ENCODE data around the gene CADPS2. TPM values are rescaled to one million over a fixed set of nuclear protein-coding genes. Genes with fewer than 3 reads are reported as not detected.

Gene CADPS2
- total and polyA plus RNA-seq, 10 of the 15 experiments (the other 5 are each of a cell fraction or from before 2014, with no cell fraction given), result 0.05 to 7.5 (median 0.25) TPM

- Histone ChIP-seq H3K27ac (ENCODE audit: control insufficient read depth, insufficient read depth) (no peak overlapping the region), H3K9ac (ENCODE audit: control insufficient read depth, insufficient read depth, low read length) (no peak overlapping the region), H2AFZ (ENCODE audit: control insufficient read depth, low read depth, low read length) (no peak overlapping the region), H3K79me2 (ENCODE audit: control insufficient read depth, insufficient read depth, low read length) (no peaks in the 10 kb centered on the region), H3K4me1 (ENCODE audit: control insufficient read depth, insufficient read depth, low read length) (no peaks in the 10 kb centered on the region), H3K27me3 (replicated peaks in 1 of 2; ENCODE audit: control insufficient read depth in 2 of 2, insufficient read depth in 2 of 2, low read length in 1 of 2) (no peaks in the 10 kb centered on the region), H3K36me3 (ENCODE audit: control insufficient read depth in 2 of 2, insufficient read depth in 2 of 2, low read length in 1 of 2) (no peaks in the 10 kb centered on the region), H4K20me1 (ENCODE audit: control insufficient read depth, insufficient read depth) (no peaks in the 10 kb centered on the region), H3K9me3 (replicated peaks; ENCODE audit: control insufficient read depth, insufficient read depth, low read length) (no peaks in the 10 kb centered on the region), H3K4me2 (ENCODE audit: control insufficient read depth, insufficient read depth) (no peak overlapping the region), H3K4me3 (no peak overlapping the region)
- BruUV-seq (replicated peaks), result no TSS peak
- CTCF ChIA-PET, result interaction anchor here (1.7 to 4.4 kb wide), 3 partner anchors 8 to 48 kb away, joined by 4 to 15 read pairs (median 13); no protein-coding TSS in a partner anchor
- no peak for DNase-seq (ENCODE audit: low read depth, low spot score)
- ATAC-seq, result no peak
- RAD21 ChIA-PET (ENCODE audit: unreplicated experiment), result no interaction called here
- POLR2A ChIA-PET, result interaction anchor here (2.0 kb wide), 1 partner anchor 8 kb away, joined by 4 read pairs; no protein-coding TSS in a partner anchor
- SMC1A ChIA-PET (ENCODE audit: uncharacterized antibody, unreplicated experiment), result interaction anchor here (0.9 to 4.8 kb wide), 5 partner anchors 7 to 398 kb away, joined by 3 to 29 read pairs (median 3); no protein-coding TSS in a partner anchor
- in situ Hi-C loops (cut with MboI) (no loop called here), intact Hi-C loops (cut with micrococcal nuclease; ENCODE audit: unreplicated experiment) (no loop called here)
- FAIRE-seq, result no peak
- 78% methylated on average over 2 of the region's 2 CpGs for WGBS (ENCODE audit: insufficient coverage, insufficient replicate concordance, low lambda C conversion rate, missing lambda C conversion rate)
- TF ChIP-seq ZBTB11 (CRISPR knock-in tag; IDR thresholded peaks at IDR 0.05) (no peak), CTCF (IDR thresholded peaks at IDR 0.05 in 2 of 3, conservative IDR thresholded peaks at IDR 0.05 in 1 of 3; ENCODE audit: control insufficient read depth in 2 of 3, extremely low read depth in 1 of 3, insufficient read depth in 1 of 3, low read depth in 3 of 3, low read length in 3 of 3) (no peak), LARP7 (IDR thresholded peaks at IDR 0.05) (no peak), YY1 (IDR thresholded peaks at IDR 0.05; ENCODE audit: low read depth, low read length) (no peak), NR2F1 (conservative IDR thresholded peaks at IDR 0.05) (no peak), RELB (IDR thresholded peaks at IDR 0.05; ENCODE audit: low read depth) (no peak), SREBF2 (IDR thresholded peaks at IDR 0.05; ENCODE audit: low read length) (no peak), SUZ12 (IDR thresholded peaks at IDR 0.05; ENCODE audit: unreplicated experiment) (no peak), PML (IDR thresholded peaks at IDR 0.05; ENCODE audit: low read length) (no peak), ZNF687 (IDR thresholded peaks at IDR 0.05) (no peak), MEF2B (IDR thresholded peaks at IDR 0.05; ENCODE audit: partially characterized antibody, poor library complexity, severe bottlenecking) (no peak), RCOR1 (conservative IDR thresholded peaks at IDR 0.05; ENCODE audit: low read depth, low read length) (no peak), RBBP5 (conservative IDR thresholded peaks at IDR 0.05) (no peak), EGR1 (IDR thresholded peaks at IDR 0.05; ENCODE audit: borderline replicate concordance in 1 of 2, low read depth in 2 of 2, low read length in 2 of 2) (no peak)
Measured at GRCh38 chr7:122755696-122756095, 130.6 kb downstream of the CADPS2 start.
